Liver (tissue), 9 donors: ENCODE measurements around the gene RAB3GAP2. TPM values are rescaled to one million over a fixed set of nuclear protein-coding genes. Genes with fewer than 3 reads are reported as not detected.

ENCODE experiments used
- DNase-seq: peaks from one replicate; pipeline ENCODE4 v3.0.0-alpha.2; 2017; ENCODE audit warnings: low spot score
- H3K27ac ChIP-seq, 2 donors: one replicate each; pipeline ENCODE4 v1.7.0; 2013; ENCODE audit warnings: inconsistent platforms in 2 of 2, low read length in 2 of 2, control low read depth in 1 of 2, low read depth in 1 of 2, mild to moderate bottlenecking in 1 of 2
- H3K27me3 ChIP-seq, 4 donors: one replicate each; pipeline versions ENCODE4 v1.6.1 to v1.7.0; 2013; ENCODE audit warnings: low read length in 3 of 4, inconsistent platforms in 1 of 4, mild to moderate bottlenecking in 1 of 4, moderate library complexity in 1 of 4; ENCODE audit not compliant: control insufficient read depth in 4 of 4, insufficient read depth in 4 of 4
- H3K36me3 ChIP-seq, 4 donors: one replicate each; pipeline versions ENCODE4 v1.6.1 to v1.7.0; 2013; ENCODE audit warnings: low read length in 3 of 4, mild to moderate bottlenecking in 3 of 4, low read depth in 1 of 4, moderate library complexity in 1 of 4; ENCODE audit not compliant: control insufficient read depth in 4 of 4, insufficient read depth in 3 of 4
- H3K4me1 ChIP-seq, 4 donors: one replicate each; pipeline versions ENCODE4 v1.6.1 to v1.7.0; 2013; ENCODE audit warnings: low read length in 3 of 4, mild to moderate bottlenecking in 3 of 4, moderate library complexity in 1 of 4; ENCODE audit not compliant: control insufficient read depth in 4 of 4, insufficient read depth in 4 of 4
- H3K4me3 ChIP-seq, 3 donors: one replicate each; pipeline versions ENCODE4 v1.6.1 to v1.7.0; 2013; ENCODE audit warnings: low read length in 3 of 3, control low read depth in 1 of 3, low read depth in 1 of 3, mild to moderate bottlenecking in 1 of 3
- H3K9ac ChIP-seq, 2 donors: one replicate each; pipeline ENCODE4 v1.7.0; 2013; ENCODE audit warnings: low read length in 2 of 2, mild to moderate bottlenecking in 2 of 2, moderate library complexity in 2 of 2, control low read depth in 1 of 2, low read depth in 1 of 2
- H3K9me3 ChIP-seq, 4 donors: one replicate each; pipeline versions ENCODE4 v1.6.1 to v1.7.0; 2013; ENCODE audit warnings: low read length in 3 of 4; ENCODE audit not compliant: control insufficient read depth in 4 of 4
- EGR1 ChIP-seq, 2 donors: IDR thresholded peaks; 2 replicates each; pipeline ENCODE4 v1.6.1; 2016 to 2018; ENCODE audit warnings: antibody characterized with exemption in 2 of 2, low read depth in 2 of 2
- FOXA1 ChIP-seq: IDR thresholded peaks from 2 replicates; pipeline ENCODE4 v1.6.1; 2016; ENCODE audit warnings: antibody characterized with exemption
- GABPA ChIP-seq, 2 donors: IDR thresholded peaks in 1 of 2; conservative IDR thresholded peaks in 1 of 2; 2 replicates each; pipeline ENCODE4 v1.6.1; 2016; ENCODE audit warnings: antibody characterized with exemption in 2 of 2, mild to moderate bottlenecking in 1 of 2, moderate library complexity in 1 of 2
- HNF4A ChIP-seq, 2 donors: conservative IDR thresholded peaks; 2 replicates each; pipeline ENCODE4 v1.6.1; 2016; ENCODE audit warnings: antibody characterized with exemption in 2 of 2, mild to moderate bottlenecking in 2 of 2
- HNF4G ChIP-seq: IDR thresholded peaks from 2 replicates; pipeline ENCODE4 v1.6.1; 2016; ENCODE audit warnings: antibody characterized with exemption
- JUND ChIP-seq, 2 donors: IDR thresholded peaks; 2 replicates each; pipeline ENCODE4 v1.6.1; 2016; ENCODE audit warnings: antibody characterized with exemption in 2 of 2
- NR2F2 ChIP-seq: IDR thresholded peaks from 2 replicates; pipeline ENCODE4 v1.6.1; 2016; ENCODE audit warnings: antibody characterized with exemption
- RAD21 ChIP-seq, 2 donors: IDR thresholded peaks; 2 replicates each; pipeline ENCODE4 v1.6.1; 2016; ENCODE audit warnings: antibody characterized with exemption in 2 of 2, mild to moderate bottlenecking in 2 of 2
- REST ChIP-seq: IDR thresholded peaks from 2 replicates; pipeline ENCODE4 v1.6.1; 2016; ENCODE audit warnings: antibody characterized with exemption, mild to moderate bottlenecking
- RXRA ChIP-seq, 2 donors: IDR thresholded peaks; 2 replicates each; pipeline ENCODE4 v1.6.1; 2017 to 2018; ENCODE audit warnings: antibody characterized with exemption in 2 of 2, mild to moderate bottlenecking in 1 of 2
- SP1 ChIP-seq: IDR thresholded peaks from 2 replicates; pipeline ENCODE4 v1.6.1; 2018; ENCODE audit warnings: antibody characterized with exemption, mild to moderate bottlenecking
- TAF1 ChIP-seq: conservative IDR thresholded peaks from 2 replicates; pipeline ENCODE4 v1.6.1; 2016; ENCODE audit warnings: antibody characterized with exemption, mild to moderate bottlenecking
- ZBTB33 ChIP-seq: IDR thresholded peaks from 2 replicates; pipeline ENCODE4 v1.6.1; 2016; ENCODE audit warnings: antibody characterized with exemption
- WGBS: extraction: QIAGEN DNeasy Blood & Tissue Kit; methylation state at CpG from one replicate; pipeline ENCODE4 v1.1.7; 2013; 5-methylcytosine and 5-hydroxymethylcytosine counted together
- polyA plus RNA-seq, 2 donors: library from polyadenylated mRNA; stranded (reverse) in 1 of 2; unstranded in 1 of 2; fragments of 200-250 nt in 1 of 2; fragments of >200 nt in 1 of 2; fragmentation: Nextera tagmentation in 1 of 2; extraction: Ambion mirVana in 1 of 2; gene quantifications; one replicate each; pipeline versions ENCODE4 v1.2.1 to v1.2.3, GENCODE V29; 2013 to 2015
- total RNA-seq, 2 donors: library from RNA; depleted of rRNA; stranded (reverse); fragments of >200 nt; gene quantifications; one replicate each; pipeline ENCODE4 v1.2.3, GENCODE V29; 2014
- TF ChIP-seq, protein P1 (sequence below): IDR thresholded peaks from 2 replicates; pipeline ENCODE4 v1.6.1; 2016; ENCODE audit warnings: antibody characterized with exemption
- TF ChIP-seq, protein P2 (sequence below): IDR thresholded peaks from 2 replicates; pipeline ENCODE4 v1.6.1; 2016; ENCODE audit warnings: antibody characterized with exemption
- donor health status: healthy.
- donor health status: healthy.
- donor health status: healthy.
- donor health status: healthy.
- donor health status: healthy.

The RAB3GAP2 gene
- total and polyA plus RNA-seq, 4 donors: 5.3 to 24.0 (median 11.4) TPM

DNA sequence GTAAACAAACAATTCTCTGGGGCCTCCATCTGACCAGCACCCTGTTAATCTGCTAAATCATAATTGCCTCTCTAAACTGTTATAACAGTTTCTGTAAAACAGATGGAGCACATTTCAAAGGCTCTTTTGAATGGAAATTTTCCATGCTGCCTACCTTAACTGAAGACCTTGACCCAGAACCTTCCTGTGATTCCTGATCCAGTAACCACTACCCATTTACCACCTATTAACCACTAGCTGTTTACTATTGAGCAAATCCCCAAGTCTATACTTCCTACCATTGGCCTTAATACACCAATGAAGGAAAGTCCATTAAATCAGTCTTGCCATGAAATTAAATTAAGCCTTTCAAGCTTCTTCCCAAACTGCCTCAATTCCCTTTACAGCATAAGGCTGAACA is 46.3 kb downstream of the RAB3GAP2 start:
- Histone ChIP-seq H3K27me3 (no peaks in the 10 kb centered on the region), H3K4me3 (no peak overlapping the region), H3K27ac (no peak overlapping the region), H3K9me3 (no peaks in the 10 kb centered on the region), H3K4me1 (peaks cover 0 to 1% (median 0%) of the 10 kb centered on the region in 4 donors), H3K36me3 (peaks cover 0 to 2% (median 2%) of the 10 kb centered on the region in 4 donors), H3K9ac (no peak overlapping the region)
- TF ChIP-seq TAF1: no peak
- no peak for TF ChIP-seq HNF4G
- TF ChIP-seq RXRA (IDR thresholded peaks at IDR 0.05): no peak
- TF ChIP-seq NR2F2: no peak
- DNase-seq: no peak

- Histone ChIP-seq H3K27me3 (no peaks in the 10 kb centered on the region), H3K9ac (no peak overlapping the region), H3K4me1 (peaks cover 0 to 1% (median 0%) of the 10 kb centered on the region in 4 donors), H3K36me3 (peaks cover 0 to 2% (median 0%) of the 10 kb centered on the region in 4 donors), H3K9me3 (no peaks in the 10 kb centered on the region), H3K4me3 (no peak overlapping the region), H3K27ac (no peak overlapping the region)
- no peak for DNase-seq
- TF ChIP-seq TAF1 (no peak), SP1 (no peak), NR2F2 (no peak), JUND (IDR thresholded peaks at IDR 0.05) (no peak), REST (no peak), GABPA (IDR thresholded peaks at IDR 0.05 in 1 of 2, conservative IDR thresholded peaks at IDR 0.05 in 1 of 2) (no peak), HNF4A (conservative IDR thresholded peaks at IDR 0.05) (no peak), FOXA1 (no peak), ZBTB33 (no peak), EGR1 (IDR thresholded peaks at IDR 0.05; ENCODE audit: low read depth in 2 of 2) (no peak), RAD21 (IDR thresholded peaks at IDR 0.05) (no peak)
- TF ChIP-seq, protein P1, sequence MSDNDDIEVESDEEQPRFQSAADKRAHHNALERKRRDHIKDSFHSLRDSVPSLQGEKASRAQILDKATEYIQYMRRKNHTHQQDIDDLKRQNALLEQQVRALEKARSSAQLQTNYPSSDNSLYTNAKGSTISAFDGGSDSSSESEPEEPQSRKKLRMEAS: no peak
- TF ChIP-seq, protein P2, sequence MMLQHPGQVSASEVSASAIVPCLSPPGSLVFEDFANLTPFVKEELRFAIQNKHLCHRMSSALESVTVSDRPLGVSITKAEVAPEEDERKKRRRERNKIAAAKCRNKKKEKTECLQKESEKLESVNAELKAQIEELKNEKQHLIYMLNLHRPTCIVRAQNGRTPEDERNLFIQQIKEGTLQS: no peak
- 98% methylated on average over 1 of the region's 1 CpG for WGBS
Observed at GRCh38 chr1:220224611-220225124, 47.6 kb downstream of the RAB3GAP2 start.
